OCI-LY1 (cell line): ENCODE measurements around the gene SMYD3.

ENCODE experiments used
- EZH2 ChIP-seq: fragments of 200-600 bp; sonication (generic), shearing (Covaris generic); IDR thresholded peaks from 2 replicates; pipeline ENCODE4 v1.8.0; 2017; ENCODE audit warnings: borderline replicate concordance, mixed run types, mild to moderate bottlenecking, antibody characterized with exemption, low read length, moderate library complexity, mixed read lengths
- TF ChIP-seq, protein P1 (sequence below): fragments of 200-600 bp; sonication (generic), shearing (Covaris generic); IDR thresholded peaks from 2 replicates; pipeline ENCODE4 v1.5.1; 2017; ENCODE audit warnings: mild to moderate bottlenecking, antibody characterized with exemption, low read length, moderate library complexity, mixed read lengths

DNA sequence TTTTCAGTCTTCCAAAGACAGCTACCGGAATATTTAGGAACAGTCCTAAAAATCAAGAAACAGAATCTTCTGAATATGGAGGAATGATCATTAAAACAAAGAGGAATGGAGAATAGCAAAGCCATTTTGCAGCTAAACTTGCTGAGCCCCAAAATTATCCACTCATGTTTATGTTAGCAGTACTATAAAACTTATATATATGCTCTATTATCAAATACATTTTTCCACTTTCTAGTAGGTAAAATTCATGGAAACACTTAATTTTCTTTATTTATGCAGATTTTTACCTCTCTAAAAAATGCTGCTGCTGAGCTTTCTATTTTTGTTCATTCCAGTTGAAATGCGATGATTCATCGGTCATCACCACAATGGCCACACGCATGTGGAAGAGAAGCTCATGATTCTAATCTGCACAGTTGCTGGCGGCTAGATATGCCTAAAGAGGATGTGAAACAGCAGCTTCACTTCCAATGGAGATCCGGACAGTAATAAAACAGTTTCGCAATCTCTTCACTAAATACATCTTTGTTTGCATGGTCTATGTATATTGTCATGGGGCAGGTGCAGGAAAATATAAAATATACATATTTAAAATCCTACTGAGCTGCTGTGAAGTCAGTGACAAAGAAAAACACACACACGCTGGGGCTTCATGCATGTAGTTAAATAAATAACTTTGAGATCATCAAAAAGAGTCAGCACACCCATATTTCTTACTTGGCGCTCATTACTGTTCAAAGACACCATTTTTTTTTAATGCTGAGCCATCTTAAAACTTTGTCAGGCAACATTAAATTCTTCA, 292.2 kb downstream of the SMYD3 start:
- TF ChIP-seq, protein P1, sequence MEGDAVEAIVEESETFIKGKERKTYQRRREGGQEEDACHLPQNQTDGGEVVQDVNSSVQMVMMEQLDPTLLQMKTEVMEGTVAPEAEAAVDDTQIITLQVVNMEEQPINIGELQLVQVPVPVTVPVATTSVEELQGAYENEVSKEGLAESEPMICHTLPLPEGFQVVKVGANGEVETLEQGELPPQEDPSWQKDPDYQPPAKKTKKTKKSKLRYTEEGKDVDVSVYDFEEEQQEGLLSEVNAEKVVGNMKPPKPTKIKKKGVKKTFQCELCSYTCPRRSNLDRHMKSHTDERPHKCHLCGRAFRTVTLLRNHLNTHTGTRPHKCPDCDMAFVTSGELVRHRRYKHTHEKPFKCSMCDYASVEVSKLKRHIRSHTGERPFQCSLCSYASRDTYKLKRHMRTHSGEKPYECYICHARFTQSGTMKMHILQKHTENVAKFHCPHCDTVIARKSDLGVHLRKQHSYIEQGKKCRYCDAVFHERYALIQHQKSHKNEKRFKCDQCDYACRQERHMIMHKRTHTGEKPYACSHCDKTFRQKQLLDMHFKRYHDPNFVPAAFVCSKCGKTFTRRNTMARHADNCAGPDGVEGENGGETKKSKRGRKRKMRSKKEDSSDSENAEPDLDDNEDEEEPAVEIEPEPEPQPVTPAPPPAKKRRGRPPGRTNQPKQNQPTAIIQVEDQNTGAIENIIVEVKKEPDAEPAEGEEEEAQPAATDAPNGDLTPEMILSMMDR = no peak
- no peak for TF ChIP-seq EZH2
